Karpas-422 (cell line): Measurements from ENCODE around the gene SPRED2. TPM values are rescaled to one million over a fixed set of nuclear protein-coding genes. Genes with fewer than 3 reads are reported as not detected.
"Not testable (repeated sequence)": the region's sequence is repeated elsewhere in the genome, so short reads cannot be mapped to it uniquely, and the experiment has no call there.

Experiments used
- DNase-seq: peaks from one replicate; pipeline ENCODE4 v3.0.0-alpha.2; 2015
- H2AFZ ChIP-seq: fragments of 200-600 bp; sonication (generic); 2 replicates; pipeline ENCODE4 v1.6.1; 2014; ENCODE audit warnings: antibody characterized with exemption, low read length, mixed read lengths
- H3K27ac ChIP-seq: fragments of 200-600 bp; sonication (generic); 2 replicates; pipeline ENCODE4 v1.5.1; 2014; ENCODE audit warnings: mild to moderate bottlenecking, low read length, moderate library complexity
- H3K27me3 ChIP-seq: fragments of 200-600 bp; sonication (generic); 2 replicates; pipeline ENCODE4 v1.6.1; 2014; ENCODE audit warnings: low read length, mixed read lengths
- H3K36me3 ChIP-seq: fragments of 200-600 bp; sonication (generic); 2 replicates; pipeline ENCODE4 v1.6.1; 2014; ENCODE audit warnings: low read length, mixed read lengths; ENCODE audit not compliant: insufficient read depth
- H3K4me1 ChIP-seq: fragments of 200-600 bp; sonication (generic); 2 replicates; pipeline ENCODE4 v1.6.1; 2014; ENCODE audit warnings: mild to moderate bottlenecking, low read length, mixed read lengths
- H3K4me2 ChIP-seq: fragments of 200-600 bp; sonication (generic); 2 replicates; pipeline ENCODE4 v1.6.1; 2014; ENCODE audit warnings: low read length, low read depth, mild to moderate bottlenecking; ENCODE audit not compliant: poor library complexity, severe bottlenecking
- H3K4me3 ChIP-seq: fragments of 200-600 bp; sonication (generic); 2 replicates; pipeline ENCODE4 v1.5.1; 2014; ENCODE audit warnings: mild to moderate bottlenecking, antibody characterized with exemption, low read length, mixed read lengths
- H3K79me2 ChIP-seq: fragments of 200-600 bp; sonication (generic); 2 replicates; pipeline ENCODE4 v1.6.1; 2014; ENCODE audit warnings: mild to moderate bottlenecking, low read length, mixed read lengths
- H3K9ac ChIP-seq: fragments of 200-600 bp; sonication (generic); 2 replicates; pipeline ENCODE4 v1.6.0; 2014; ENCODE audit warnings: low read length
- H3K9me2 ChIP-seq: fragments of 200-600 bp; sonication (generic), shearing (Covaris generic); replicated peaks from 2 replicates; pipeline ENCODE4 v1.6.0; 2014; ENCODE audit warnings: mild to moderate bottlenecking, low read length, moderate library complexity; ENCODE audit not compliant: insufficient read depth
- H3K9me3 ChIP-seq: fragments of 300-700, 200-600 bp; sonication (generic); 2 replicates; pipeline ENCODE4 v1.6.1; 2014; ENCODE audit warnings: low read length, mixed read lengths
- H4K20me1 ChIP-seq: fragments of 200-600 bp; sonication (generic); 2 replicates; pipeline ENCODE4 v1.6.1; 2014; ENCODE audit warnings: mild to moderate bottlenecking, antibody characterized with exemption, low read length, low read depth; ENCODE audit not compliant: insufficient read depth
- total RNA-seq: library from RNA; depleted of rRNA; stranded (reverse); fragments of >200 nt; shearing (Covaris generic); gene quantifications from 2 replicates; pipeline ENCODE4 v1.2.3, GENCODE V29; 2014; ENCODE audit warnings: low replicate concordance

The SPRED2 gene
- total RNA-seq, 1 experiment from 2014 or later, result 11.9 TPM

DNA sequence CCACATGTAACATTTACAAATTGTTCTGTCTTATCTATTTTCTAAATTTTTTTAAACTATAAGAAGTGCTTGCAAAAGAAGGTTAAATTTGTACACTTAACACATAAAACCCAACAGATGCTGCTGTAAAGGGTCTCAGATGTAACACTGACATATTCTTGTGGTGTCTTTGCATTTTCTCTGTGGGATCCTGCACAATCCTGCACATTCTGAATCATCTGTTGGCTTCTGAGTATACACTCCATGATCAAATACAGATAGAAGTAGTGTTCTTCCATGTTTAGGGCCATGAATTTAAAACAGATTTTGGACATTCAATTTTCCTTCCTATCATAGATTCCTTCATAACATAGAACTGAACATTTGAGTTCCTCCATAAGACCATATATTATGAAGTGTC lies 89.0 kb downstream of the SPRED2 start:
- H3K36me3 ChIP-seq, result no peaks in the 10 kb centered on the region
- no peak overlapping the region for H3K4me2 ChIP-seq
- H3K27me3 ChIP-seq, result no peaks in the 10 kb centered on the region
- no peak for DNase-seq
- no peak overlapping the region for H3K9ac ChIP-seq
- no peaks in the 10 kb centered on the region for H3K79me2 ChIP-seq
- H3K27ac ChIP-seq, result no peak overlapping the region
- H3K4me1 ChIP-seq, result no peaks in the 10 kb centered on the region
- peaks cover 44% of the 10 kb centered on the region for H4K20me1 ChIP-seq
- no peak overlapping the region for H3K4me3 ChIP-seq
- no peaks in the 10 kb centered on the region for H3K9me3 ChIP-seq
- H2AFZ ChIP-seq, result no peak overlapping the region
- no peaks in the 10 kb centered on the region for H3K9me2 ChIP-seq

DNA sequence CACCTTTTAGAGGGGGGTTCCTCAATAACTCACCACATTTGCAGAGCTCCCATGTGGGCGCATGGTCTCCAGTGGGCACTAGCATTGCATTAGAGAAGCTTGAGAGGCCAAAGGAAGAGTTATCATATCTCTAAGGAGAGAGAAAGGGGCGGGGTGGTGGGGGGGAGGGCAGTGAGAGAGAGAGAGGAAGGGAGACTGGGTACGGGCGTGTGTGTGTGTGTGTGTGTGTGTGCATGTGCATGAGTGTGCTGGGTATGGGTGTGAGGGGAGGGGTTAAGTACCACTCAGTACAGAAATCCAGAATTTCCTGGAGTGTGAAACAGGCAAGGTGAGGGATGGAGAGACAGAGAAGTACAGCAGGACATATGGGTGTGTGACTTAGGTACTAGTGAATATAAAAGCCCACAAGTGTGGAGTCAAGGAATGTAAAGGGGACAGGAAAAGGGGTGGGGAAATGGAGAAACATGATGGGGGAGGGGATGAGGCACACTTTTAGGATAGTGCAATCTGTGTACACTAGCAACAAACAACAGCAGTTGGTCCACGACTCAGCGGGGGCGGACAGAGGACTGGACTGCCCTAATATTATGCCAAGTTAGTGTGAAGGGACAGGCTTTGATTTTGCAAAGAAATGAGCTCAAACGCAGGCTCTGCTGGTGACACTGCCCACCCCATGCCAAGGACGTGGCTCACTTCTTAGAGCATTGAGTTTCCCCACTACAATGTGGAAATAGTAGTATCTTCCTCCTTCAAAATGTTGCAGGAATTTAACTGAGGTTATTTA lies 91.3 kb downstream of the SPRED2 start:
- H3K4me1 ChIP-seq, result no peaks in the 10 kb centered on the region
- H3K9ac ChIP-seq, result no peak overlapping the region
- no peaks in the 10 kb centered on the region for H3K36me3 ChIP-seq
- no peak overlapping the region for H3K4me2 ChIP-seq
- no peaks in the 10 kb centered on the region for H3K9me3 ChIP-seq
- H4K20me1 ChIP-seq, result peaks cover 22% of the 10 kb centered on the region
- H3K79me2 ChIP-seq, result no peaks in the 10 kb centered on the region
- H3K27me3 ChIP-seq, result no peaks in the 10 kb centered on the region
- DNase-seq, result no peak
- no peak overlapping the region for H2AFZ ChIP-seq
- no peak overlapping the region for H3K4me3 ChIP-seq
- no peak overlapping the region for H3K27ac ChIP-seq
- no peaks in the 10 kb centered on the region for H3K9me2 ChIP-seq

DNA sequence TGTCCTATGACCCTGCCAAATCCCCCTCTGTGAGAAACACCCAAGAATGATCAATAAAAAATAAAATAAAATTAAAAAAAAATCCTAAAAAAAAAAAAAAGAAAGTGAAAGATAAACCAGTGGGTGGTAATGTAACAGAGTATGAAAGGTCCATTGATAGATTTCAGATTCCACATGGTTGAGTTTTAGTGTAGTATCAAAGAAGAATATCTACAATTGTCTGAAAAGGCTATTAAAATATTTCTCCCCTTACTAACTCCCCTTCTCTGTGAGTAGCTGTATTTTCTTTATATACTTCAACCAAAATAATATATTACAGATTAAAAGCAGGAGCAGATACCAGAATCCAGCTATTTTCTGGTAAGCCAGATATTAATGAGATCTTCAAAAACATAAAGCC lies 92.8 kb downstream of the SPRED2 start:
- Histone ChIP-seq H3K9ac (no peak overlapping the region), H3K36me3 (no peaks in the 10 kb centered on the region), H3K4me2 (no peak overlapping the region), H3K27me3 (no peaks in the 10 kb centered on the region), H4K20me1 (peaks cover 10% of the 10 kb centered on the region), H3K4me1 (no peaks in the 10 kb centered on the region), H3K27ac (no peak overlapping the region), H3K9me2 (no peaks in the 10 kb centered on the region), H2AFZ (no peak overlapping the region), H3K9me3 (no peaks in the 10 kb centered on the region), H3K4me3 (no peak overlapping the region), H3K79me2 (no peaks in the 10 kb centered on the region)
- DNase-seq, result no peak

DNA sequence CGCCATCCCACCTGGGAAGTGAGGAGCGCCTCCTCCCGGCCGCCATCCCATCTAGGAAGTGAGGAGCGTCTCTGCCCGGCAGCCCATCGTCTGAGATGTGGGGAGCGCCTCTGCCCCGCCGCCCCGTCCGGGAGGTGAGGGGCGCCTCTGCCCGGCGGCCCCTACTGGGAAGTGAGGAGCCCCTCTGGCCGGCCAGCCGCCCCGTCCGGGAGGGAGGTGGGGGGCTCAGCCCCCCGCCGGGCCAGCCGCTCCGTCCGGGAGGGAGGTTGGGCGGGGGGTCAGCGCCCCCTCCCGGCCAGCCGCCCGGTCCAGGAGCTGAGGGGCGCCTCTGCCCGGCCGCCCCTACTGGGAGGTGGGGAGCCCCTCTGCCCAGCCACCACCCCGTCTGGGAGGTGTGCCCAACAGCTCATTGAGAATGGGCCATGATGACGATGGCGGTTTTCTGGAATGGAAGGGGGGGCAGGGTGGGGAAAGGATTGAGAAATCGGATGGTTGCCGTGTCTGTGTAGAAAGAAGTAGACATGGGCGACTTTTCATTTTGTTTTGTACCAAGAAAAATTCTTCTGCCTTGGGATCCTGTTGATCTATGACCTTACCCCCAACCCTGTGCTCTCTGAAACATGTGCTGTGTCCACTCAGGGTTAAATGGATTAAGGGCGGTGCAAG lies 93.4 kb downstream of the SPRED2 start:
- not testable (repeated sequence) for H3K4me3 ChIP-seq, H3K36me3 ChIP-seq, H3K27ac ChIP-seq, H3K9ac ChIP-seq, H3K79me2 ChIP-seq, DNase-seq, H3K27me3 ChIP-seq, H3K4me2 ChIP-seq, H2AFZ ChIP-seq, H3K9me2 ChIP-seq, H3K9me3 ChIP-seq, H4K20me1 ChIP-seq, H3K4me1 ChIP-seq

DNA sequence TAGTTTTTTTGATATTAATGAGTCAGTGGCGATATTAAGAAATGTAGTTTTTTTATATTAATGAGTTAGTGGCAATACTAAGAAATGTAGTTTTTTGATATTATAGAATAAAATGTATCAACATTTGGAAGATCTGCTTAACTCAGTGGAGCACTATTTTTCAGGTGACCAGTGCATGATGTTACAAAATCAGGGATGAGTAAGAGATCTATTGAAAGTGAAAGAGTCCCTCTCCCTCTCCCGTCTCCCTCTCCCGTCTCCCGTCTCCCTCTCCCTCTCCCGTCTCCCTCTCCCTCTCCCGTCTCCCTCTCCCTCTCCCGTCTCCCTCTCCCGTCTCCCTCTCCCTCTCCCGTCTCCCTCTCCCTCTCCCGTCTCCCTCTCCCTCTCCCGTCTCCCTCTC lies 94.5 kb downstream of the SPRED2 start:
- H3K27me3 ChIP-seq, H3K27ac ChIP-seq, H3K4me3 ChIP-seq, H3K9me2 ChIP-seq, H3K4me1 ChIP-seq, DNase-seq, H2AFZ ChIP-seq, H3K79me2 ChIP-seq, H3K9ac ChIP-seq, H3K36me3 ChIP-seq, H4K20me1 ChIP-seq, H3K9me3 ChIP-seq, H3K4me2 ChIP-seq: not testable (repeated sequence)

DNA sequence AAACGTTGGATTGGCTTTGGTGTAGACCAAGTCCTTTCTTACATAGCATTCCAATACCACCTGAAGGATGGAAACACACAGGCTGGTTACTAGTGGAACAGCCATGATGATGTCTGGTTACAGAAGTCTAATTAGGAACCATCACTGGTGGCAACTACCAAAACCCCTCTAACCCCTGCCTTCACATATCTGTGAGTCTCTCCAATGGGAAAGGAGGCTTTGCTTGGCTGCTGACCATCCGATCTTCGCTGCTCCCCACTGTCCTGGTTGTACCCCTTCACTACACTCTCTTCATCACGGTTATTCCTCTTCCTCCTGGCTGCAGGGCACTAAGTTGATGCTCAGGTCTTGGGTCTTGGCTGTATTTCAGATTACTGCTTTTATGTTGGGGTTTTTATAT lies 97.7 kb downstream of the SPRED2 start:
- Histone ChIP-seq H3K9me2 (no peaks in the 10 kb centered on the region), H3K4me3 (no peak overlapping the region), H3K9me3 (no peaks in the 10 kb centered on the region), H3K4me2 (no peak overlapping the region), H3K79me2 (no peaks in the 10 kb centered on the region), H3K27ac (no peak overlapping the region), H3K36me3 (no peaks in the 10 kb centered on the region), H3K9ac (no peak overlapping the region), H3K27me3 (no peaks in the 10 kb centered on the region), H2AFZ (no peak overlapping the region), H4K20me1 (no peaks in the 10 kb centered on the region), H3K4me1 (no peaks in the 10 kb centered on the region)
- no peak for DNase-seq

DNA sequence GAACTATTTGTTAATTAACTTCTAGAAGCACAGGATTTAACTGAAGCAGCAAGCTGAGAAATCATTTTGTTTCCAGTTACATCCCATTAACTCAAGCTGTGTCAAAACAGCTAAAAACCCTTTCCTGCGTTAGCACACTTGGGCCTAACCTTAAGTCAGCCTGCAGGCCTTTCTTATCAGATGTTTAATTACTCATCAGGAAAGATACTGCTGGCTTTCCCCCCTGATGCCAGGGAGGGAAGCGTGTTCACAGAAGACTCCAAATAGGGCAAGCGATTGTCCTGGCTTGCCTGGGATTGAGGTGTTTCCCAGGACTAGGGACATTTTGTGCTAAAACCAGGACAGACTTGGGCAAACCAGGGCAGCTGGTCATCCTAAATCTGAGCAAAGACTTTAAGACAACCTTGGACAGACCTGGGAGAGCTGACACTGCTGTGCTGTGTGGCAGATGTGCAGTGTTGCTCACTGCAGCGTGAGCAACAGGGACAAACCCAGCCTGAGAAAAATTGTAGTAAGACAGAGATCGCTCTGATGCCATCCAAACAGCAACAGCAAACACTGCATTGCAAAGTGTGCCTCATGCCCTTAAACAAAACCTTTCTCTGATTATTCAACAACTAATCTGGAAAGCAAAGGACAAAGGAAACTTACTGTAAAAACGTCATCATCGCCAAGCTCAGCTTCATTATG lies 100.9 kb downstream of the SPRED2 start:
- Histone ChIP-seq H3K4me3 (no peak overlapping the region), H2AFZ (no peak overlapping the region), H4K20me1 (no peaks in the 10 kb centered on the region), H3K27ac (no peak overlapping the region), H3K4me2 (no peak overlapping the region), H3K4me1 (no peaks in the 10 kb centered on the region), H3K79me2 (no peaks in the 10 kb centered on the region), H3K9me2 (no peaks in the 10 kb centered on the region), H3K9ac (no peak overlapping the region), H3K9me3 (no peaks in the 10 kb centered on the region), H3K36me3 (no peaks in the 10 kb centered on the region), H3K27me3 (no peaks in the 10 kb centered on the region)
- DNase-seq, result no peak

DNA sequence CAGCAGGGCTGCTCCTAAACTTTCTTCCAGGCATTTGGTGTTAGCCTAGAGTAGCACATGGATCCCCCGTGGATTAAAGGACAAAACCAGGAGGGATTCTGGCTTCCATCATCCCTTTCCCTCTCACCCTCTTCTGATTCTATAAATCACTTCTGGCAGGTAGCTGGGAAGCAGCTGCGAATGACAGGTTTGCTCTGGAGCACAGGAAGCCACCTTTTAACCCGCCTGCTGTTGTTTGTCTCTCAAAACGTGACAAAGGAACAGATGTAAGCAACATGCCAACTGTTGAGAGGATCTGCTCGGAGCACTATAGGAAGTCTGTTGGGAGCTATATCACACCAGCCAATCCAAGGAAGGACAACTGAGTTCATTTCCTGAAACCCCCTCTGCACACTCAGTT lies 102.9 kb downstream of the SPRED2 start:
- Histone ChIP-seq H3K79me2 (no peaks in the 10 kb centered on the region), H2AFZ (no peak overlapping the region)

More for the DNA sequence above, 102.9 kb downstream of the SPRED2 start:
- no peak for DNase-seq
- Histone ChIP-seq H3K9me2 (no peaks in the 10 kb centered on the region), H3K36me3 (no peaks in the 10 kb centered on the region), H3K9me3 (no peaks in the 10 kb centered on the region), H4K20me1 (no peaks in the 10 kb centered on the region), H3K4me3 (no peak overlapping the region), H3K4me1 (peaks cover 13% of the 10 kb centered on the region), H3K27ac (no peak overlapping the region), H3K4me2 (no peak overlapping the region), H3K9ac (no peak overlapping the region), H3K27me3 (no peaks in the 10 kb centered on the region)
